GM19099 (cell line): Measurements from ENCODE around the gene SUGT1.

Experiments used
- POLR2A ChIP-seq: IDR thresholded peaks from 3 replicates; pipeline ENCODE4 v1.6.1; 2011; ENCODE audit warnings: low read depth; ENCODE audit not compliant: insufficient read length; ENCODE audit errors: extremely low read depth

Gene SUGT1

DNA sequence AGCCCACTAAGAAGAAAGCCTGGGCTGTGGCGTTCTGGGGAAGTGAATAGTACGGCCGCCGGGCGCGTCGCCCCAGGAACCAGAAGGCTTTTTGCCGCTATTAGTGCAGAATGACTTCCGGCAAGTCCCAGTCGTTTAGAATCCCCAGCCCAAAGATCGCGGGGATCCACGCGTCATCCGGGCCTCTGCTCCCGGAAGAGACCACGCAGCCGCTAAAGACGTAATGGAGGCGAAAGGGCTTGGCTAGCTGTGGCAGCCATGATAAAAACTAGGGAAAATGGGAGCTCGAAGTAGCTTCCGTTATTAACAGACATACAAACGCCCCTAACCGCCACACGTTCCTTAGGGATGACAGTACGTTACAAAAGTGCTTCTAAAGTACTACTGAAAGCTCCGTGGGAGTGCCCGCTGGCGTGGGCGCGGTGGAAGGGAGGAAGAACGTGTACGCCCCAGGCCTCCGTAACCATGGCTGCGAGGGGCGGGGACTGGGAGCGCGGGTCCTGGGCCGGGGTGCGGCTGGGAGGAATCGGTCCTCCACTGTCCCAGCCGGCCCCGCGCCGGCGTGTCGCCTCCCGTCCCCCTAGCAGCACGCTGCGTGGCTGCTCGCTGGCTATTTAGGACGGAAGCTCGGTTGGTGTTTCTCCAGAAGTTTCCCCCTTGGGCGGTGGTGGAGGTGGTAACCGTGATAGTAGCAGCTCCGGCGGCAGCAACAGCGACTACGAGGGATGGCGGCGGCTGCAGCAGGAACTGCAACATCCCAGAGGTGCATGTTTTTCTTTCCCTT lies at the start of gene SUGT1:
SUGT1 (plus strand) TSS at position 641 of the 784 bp plus-strand sequence; CDS start at position 726, 85 bp downstream.
- TF ChIP-seq POLR2A = peak; percentile 81

DNA sequence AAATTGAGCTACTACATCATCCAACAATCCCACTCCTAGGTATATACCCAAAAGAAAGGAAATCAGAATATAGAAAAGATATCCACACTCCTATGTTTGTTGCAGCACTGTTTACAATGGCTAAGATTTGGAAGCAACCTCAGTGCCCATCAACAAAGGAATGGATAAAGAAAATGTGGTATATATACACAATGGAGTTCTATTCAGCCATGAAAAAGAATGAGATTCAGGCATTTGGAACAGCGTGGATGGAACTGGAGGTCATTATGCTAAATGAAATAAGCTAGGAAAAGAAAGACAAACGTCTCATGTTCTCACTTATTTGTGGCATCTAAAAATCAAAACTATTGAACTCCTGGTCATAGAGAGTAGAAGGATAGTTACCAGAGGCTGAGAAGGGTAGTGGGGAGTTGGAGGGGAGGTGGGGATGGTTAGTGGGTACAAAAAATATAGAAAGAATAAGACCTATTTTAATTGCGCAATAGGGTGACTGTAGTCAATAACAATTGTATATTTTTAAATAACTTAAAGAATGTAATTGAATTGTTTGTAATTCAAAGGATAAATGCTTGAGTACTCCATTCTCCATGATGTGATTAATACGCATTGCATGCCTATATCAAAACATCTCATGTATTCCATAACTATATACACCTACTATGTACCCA lies 37.4 kb upstream of the SUGT1 start:
- no peak for TF ChIP-seq POLR2A

DNA sequence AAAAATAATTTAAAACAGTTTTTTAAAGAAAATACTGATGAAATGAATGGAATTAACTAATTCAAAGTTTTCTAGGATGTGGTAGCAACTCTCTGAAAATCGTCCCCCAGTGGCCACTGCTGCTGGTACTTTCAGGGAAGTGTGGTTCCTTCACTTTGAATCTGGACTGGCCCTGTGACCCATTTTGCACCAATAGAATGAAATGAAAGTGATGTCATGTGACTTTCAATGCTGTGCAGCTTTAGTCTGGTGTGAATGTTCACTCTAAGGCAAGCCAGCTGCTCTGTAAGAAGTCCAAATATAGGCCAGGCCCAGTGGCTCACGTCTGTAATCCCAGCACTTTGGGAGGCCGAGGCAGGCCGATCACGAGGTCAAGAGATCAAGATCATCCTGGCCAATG lies 36.8 kb upstream of the SUGT1 start:
- no peak for TF ChIP-seq POLR2A

DNA sequence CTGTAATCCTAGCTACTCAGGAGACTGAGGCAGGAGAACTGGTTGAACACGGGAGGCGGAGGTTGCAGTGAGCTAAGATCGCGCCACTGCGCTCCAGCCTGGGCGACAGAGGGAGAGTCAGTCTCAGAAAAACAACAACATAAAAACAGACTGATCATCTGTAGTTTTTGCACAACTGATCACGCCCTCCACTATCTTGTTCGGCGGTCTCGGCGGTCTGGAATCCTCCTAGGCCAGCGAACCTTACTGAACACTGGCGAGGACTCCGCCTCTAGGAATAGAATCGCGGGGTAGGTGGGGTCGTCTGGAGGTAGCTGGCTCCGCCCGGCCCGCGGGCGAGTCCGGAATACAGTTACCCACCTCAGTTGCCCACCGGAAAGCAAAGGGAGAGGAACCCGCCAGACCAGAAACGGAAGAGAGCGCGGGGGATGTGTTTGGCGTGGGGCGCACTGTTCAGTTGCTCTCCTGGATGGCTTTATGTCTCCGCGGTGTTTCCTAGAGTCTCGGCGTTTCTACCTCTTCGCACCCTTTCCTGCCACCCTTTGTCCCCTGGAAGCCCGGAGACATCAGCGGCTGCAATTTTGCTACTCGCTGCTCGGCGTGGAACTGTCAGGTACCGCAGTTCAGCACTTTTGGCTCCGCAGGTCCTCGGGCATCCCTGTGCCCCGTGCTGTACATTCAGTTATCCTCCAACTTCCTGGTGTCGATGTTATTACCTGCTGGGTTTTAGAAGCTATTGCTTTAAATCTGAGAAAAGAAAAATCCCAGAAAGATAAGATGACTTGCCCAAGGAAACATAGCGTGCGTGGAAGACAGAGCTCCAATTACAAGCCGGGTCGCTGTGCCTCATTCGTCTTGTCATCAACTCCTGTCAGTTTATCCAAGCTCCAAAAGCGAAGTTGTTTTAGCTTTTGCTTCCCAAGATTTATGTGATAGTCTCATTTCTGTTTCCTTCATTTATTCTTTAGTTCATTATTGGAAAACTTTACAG lies 35.3 kb upstream of the SUGT1 start:
- TF ChIP-seq POLR2A = peak; percentile 91

DNA sequence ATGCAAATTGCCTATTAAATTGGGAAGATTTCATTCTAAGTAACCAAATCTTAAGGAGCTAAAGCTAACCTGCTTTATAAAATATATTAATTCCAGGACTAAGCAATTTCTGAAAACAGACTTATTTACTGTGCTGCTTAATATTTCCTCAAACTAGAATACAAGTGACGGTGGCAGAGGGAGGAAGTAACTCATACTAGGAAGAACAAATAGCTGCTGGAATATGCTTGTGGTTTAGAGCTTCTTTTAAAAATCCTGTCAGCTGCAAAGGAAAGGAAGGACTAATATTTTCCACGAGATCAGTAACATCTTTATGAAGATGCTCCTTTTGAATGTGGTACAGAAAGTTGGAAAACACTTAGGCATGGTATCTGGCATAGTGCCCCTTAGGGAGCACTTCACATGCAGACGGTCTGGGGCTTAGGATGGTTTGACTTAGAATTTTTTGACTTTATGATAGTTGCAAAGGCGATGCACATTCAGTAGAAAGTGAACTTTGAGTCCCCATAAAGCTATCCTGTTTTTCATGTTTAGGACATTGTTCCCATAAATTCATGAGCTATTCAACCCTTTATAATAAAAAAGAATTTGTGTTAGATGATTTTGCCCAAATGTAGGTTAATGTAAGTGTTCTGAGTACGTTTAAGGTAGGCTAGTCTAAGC lies 13.8 kb upstream of the SUGT1 start:
- TF ChIP-seq POLR2A = no peak

DNA sequence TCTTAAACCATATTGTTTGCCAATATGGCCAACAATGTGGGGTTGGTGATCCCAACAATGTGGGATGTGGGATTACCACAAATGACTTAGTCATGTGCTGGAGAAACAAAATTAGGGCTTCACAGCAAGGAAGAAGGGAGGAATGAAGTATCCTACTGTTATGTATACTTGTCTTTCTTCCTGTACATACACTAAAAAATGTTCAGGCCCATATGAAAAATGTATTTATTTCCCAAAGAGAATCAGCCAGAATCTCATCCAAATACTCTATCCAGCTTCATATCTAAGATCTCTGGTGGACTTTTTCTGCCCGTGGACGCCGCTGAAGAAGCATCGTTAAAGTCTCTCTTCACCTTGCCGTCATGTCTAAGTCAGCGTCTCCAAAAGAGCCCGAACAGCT lies 10.5 kb upstream of the SUGT1 start, which contains the start of gene HNRNPA1L2:
HNRNPA1L2 (plus strand) TSS at position 301 of the 400 bp plus-strand sequence; CDS start at position 363, 62 bp downstream.
- no peak for TF ChIP-seq POLR2A

DNA sequence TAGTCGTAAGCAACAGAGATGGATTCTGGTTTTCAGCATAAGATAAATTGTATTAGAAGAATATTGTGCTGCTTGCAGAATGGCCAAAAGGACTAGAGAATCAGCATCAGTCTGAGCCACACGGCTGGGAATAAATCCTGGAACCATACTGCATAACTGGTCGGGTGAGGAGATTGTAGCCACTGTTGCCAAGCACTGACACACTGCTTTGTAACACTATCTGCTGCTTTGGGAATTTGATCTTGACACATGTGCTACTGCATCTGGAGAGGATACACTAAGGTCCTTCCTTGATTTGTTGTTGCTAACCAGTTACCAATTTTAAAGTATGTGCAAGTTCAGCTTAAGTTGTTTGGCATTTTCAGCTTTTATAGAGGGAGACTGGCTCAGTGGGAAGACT lies 8.5 kb upstream of the SUGT1 start:
- TF ChIP-seq POLR2A = no peak

DNA sequence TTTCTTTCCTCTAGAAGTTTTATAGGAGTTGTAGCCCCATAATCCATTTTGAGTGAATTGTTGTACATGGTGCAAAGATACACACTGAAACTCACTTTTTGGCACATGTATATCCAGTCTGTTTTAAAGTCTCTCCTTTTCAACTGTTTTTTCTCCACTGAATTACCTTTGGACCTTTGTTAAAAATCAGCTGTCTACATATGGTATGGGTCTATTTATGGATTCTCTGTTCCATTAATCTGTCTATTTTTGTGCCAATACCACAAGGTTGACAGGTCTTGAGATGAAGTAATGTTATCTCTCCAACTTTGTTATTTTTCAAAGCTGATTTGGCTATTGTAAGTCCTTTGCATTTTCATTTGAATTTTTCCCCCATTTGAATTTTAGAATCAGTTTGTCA lies 5.7 kb upstream of the SUGT1 start:
- no peak for TF ChIP-seq POLR2A

DNA sequence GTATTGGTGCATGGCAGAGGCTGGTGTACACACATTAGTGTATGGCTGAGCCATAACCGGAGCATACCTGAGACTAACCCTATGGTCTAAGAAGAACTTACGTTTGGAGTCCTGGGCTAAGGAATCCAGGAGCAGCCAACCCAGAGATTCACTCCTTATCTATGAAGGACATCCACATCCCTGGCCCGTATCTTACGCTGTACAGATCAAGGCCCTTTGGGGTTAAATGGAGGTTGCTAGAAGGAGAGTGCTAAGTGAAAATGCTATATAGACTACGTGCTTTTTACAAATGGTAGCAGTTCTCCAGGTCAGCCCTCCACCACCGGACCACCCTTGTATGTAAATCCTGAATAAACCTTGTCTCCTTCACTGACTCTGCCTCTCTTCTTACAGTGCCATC lies 1.9 kb upstream of the SUGT1 start:
- no peak for TF ChIP-seq POLR2A

DNA sequence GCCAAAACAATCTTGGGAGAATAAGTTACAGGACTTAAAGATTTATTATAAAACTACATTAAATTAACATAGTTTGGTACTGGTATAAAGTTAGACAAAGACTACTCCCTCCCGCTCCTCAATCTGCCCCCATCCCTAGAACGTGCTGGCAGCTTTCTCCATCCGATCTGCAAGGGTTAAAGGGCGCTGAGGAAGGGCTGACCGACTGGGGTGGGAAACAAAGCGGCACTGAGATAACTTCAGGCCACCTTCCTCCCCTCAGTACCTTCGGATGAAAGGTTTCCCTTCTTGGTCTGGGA lies 790 bp upstream of the SUGT1 start:
- no peak for TF ChIP-seq POLR2A

DNA sequence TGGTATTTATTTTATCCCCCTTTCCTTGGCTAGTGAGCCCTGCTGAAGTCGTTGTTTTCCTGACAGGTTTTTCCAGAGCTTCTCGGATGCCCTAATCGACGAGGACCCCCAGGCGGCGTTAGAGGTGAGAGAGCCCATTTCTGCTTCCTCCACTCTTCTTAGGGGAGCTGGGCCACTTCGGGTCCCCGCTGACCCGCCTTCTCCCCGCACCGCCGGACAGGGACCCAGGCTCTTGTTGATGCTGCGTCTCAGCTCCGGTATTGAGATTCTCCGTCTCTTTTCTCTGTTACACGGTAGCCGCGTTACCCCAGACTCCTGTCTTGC lies 306 bp downstream of the SUGT1 start:
- TF ChIP-seq POLR2A = no peak

DNA sequence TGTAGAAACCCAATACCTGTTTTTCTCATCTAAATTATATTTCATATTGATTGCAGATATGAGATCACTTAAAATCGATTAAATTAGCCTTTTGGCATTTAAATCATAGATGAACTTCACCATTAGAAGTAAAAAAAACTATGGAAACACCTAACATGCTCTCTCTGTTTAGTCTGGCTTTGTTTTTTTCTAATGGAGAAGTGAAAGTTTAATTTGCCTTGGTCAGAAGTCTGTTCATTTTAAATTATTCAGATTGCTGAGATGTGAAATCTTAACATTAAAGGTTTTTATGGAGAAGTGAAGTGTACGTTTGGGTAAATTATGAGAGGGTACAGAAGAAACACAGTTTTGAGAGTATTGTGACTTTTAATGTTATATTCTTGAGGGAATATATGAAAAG lies 6.7 kb downstream of the SUGT1 start:
- no peak for TF ChIP-seq POLR2A

DNA sequence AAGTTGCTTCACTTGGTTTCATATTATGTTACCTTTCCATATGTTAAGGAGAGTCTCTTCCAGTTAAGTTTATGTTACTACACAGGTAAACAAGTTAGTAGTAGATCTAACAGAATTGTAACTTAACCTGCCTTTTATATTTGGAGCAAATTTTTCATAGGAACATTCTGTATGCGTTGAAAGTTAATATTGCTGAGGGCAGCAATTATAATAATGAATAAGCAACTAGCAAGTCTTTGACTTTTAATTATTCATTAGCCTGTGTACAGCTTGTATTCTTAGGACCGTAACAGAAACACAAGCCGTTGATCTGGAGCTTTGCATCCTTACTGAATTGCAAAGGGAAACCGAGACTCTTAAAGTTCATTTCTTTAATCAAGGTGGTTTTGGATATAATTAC lies 11.6 kb downstream of the SUGT1 start:
- no peak for TF ChIP-seq POLR2A

DNA sequence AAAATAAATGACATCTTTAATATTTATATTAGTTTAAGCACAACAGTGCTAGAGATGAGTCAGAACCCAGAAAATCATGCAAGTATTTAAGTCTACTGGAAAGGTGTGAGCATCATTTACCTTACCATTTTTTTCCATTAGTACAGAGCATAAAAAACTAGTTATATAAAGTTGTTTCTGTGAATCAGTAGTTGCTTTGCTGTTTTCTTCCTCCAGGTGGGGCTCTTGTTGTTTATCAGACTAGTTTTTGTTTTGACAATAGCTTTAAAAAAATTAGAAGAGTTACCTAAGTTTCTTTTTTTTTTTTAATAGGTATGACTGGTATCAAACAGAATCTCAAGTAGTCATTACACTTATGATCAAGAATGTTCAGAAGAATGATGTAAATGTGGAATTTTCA lies 12.7 kb downstream of the SUGT1 start:
- no peak for TF ChIP-seq POLR2A

DNA sequence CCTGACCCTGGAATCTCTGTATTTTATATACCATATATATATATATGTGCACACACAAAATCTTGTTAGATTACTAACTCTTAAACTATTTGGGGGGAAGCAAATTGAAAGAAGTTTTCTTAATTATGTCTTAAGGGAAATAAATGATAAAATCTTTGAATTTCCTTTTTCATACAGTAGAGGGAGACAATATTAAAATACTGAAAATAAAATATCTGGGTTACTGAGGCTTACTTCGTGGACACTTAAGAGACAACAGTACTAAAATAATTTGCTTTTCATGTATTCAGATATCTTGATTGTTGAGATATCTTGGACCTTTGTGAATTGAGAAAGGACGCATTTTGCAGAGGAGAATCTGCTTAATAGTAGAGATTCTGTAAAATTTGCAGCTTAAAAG lies 17.0 kb downstream of the SUGT1 start:
- no peak for TF ChIP-seq POLR2A
